Measurements from ENCODE around the gene TMEM178B.

GRCh38 chr7:141478845-141479244 is 405.0 kb downstream of the TMEM178B start:
- no peak for TF ChIP-seq ZFP37 (tag by site-specific recombination; IDR thresholded peaks at IDR 0.05)
- TF ChIP-seq CTCF (tag by site-specific recombination; IDR thresholded peaks at IDR 0.05): no peak
- no peak for TF ChIP-seq ZNF133 (tag by site-specific recombination; IDR thresholded peaks at IDR 0.05)
- no peak for TF ChIP-seq PRDM1 (tag by site-specific recombination; IDR thresholded peaks at IDR 0.05)
